Effector CD8-positive, alpha-beta T cell (primary cell): ENCODE measurements around the gene SLC5A11.
"Not testable (repeated sequence)": the region's sequence is repeated elsewhere in the genome, so short reads cannot be mapped to it uniquely, and the experiment has no call there.

Experiments used
- DNase-seq: peaks from one replicate; lab custom pipeline; 2025; lab: John Stamatoyannopoulos, UW

The SLC5A11 gene

DNA sequence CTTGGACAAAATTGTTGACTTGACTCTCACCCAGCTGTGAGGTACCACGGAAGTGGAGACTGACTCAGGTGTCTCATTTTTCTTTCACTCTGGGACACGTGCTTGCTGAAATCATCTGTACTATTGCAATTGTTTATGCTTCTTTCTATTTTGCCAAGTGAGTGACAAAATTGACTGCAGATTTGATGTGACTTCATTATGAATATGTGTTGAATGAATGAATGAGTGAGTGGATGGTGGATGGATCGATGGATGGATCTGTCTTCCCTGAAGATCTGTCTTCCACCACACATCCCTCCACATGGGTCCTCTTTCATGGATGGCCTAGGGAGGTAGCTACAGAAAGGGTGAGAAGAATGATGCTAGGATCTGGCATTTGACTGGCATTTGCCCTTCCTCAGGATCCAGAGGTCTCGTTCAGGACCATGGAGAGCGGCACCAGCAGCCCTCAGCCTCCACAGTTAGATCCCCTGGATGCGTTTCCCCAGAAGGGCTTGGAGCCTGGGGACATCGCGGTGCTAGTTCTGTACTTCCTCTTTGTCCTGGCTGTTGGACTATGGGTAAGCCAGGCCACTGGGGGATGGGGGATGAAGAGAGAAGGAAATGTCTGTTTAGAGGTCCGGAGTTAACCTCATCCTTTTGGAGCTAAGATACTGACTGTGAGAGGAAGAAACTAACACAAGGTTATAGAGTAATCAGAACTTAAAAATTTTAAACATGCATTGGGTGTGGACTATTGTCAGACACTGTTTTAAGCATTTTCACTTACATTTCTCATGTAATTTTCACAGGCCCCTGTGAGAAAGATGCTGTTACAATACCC lies 12.7 kb downstream of the SLC5A11 start:
- DNase-seq, result peak; percentile 1

DNA sequence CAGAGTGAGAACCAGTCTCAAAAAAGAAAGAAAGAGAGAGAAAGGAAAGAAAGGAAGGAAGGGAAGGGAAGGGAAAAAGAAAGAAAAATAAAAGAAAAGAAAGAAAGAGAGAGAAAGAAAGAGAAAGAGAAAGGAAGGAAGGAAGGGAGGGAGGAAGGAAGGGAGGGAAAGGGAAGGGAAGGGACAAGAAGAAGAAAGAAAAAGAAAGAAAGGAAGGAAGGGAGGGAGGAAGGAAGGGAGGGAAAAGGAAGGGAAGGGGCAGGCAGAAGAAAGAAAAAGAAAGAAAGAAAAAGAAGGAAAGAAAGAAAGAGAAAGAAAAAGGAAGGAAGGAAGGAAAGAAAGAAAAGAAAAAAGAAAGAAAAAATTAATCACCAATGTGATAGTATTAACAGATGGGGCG lies 15.7 kb downstream of the SLC5A11 start:
- no peak for DNase-seq

DNA sequence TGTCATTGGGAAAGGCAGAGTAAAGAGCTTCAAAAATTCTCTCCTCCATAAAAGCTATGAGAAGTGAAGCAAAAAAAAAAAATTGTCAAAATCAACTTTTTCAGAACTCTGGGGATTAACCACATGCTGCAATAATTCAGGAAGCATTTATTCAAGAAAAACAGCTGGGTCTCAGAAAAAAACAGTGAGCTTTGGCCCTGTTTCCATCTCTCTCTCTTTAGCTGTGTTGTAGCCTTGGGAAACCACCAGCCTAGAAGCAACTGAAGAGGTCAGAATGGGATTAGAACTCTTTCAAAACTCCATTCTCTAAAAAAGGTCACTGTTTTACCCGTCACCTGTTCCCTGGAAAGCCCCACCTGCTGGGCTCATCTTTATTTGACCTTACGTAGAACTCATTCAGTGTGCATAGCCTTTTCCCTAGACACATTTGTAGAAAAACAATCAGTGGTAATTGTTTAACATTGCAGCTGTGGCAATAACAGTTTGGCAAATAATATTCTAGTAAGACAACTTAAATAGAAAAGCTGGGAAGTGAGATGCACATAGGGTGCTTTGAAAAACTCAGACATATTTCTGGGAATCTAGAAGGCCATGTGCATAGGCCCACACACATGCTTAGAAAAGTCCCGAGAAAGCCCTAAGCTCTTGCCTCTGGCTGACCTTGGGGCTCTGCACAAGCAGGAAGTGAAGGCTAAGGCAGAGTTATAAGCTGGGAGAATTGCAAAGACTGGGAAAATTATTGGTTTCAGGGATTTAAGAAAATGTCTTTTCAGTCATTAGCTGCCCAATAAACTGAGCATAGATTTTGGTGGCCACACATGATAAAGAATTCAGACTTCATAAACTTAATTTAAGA lies 18.0 kb downstream of the SLC5A11 start:
- DNase-seq, result no peak

DNA sequence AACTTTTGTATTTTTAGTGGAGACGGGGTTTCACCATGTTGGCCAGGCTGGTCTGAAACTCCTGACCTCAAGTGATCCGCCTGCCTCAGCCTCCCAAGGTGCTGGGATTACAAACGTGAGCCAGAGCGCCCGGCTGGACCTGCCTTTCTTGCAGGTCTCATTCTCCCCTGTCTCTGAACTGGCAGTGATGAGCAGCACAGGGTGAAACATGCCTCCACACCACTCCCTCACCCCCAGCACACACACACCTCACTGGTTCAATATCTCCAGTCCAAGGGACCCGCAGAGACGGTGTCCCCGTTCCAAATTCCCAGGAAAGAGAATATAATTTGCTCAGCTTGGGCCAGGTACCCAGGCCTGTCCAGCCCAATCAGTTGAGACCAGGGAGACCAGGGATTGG lies 23.3 kb downstream of the SLC5A11 start:
- DNase-seq, result no peak

DNA sequence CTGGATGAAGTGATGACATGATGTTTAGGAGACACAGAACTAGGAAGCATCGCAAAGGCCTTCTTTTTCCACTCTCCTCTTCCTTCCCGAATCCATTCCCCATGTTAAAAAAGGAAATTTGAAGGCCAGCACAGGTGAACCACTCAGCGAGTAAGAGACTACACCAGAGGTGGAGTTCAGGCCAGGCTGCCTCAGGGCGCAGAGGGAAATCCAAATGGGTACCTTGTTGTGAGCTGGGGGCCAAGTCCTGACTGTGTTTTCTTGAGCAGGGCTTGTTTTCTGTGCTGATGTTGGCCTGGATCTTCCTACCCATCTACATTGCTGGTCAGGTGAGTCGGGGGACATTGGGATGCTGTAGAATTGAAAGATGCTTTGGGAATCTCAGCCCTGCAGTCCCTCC lies 26.1 kb downstream of the SLC5A11 start:
- no peak for DNase-seq

DNA sequence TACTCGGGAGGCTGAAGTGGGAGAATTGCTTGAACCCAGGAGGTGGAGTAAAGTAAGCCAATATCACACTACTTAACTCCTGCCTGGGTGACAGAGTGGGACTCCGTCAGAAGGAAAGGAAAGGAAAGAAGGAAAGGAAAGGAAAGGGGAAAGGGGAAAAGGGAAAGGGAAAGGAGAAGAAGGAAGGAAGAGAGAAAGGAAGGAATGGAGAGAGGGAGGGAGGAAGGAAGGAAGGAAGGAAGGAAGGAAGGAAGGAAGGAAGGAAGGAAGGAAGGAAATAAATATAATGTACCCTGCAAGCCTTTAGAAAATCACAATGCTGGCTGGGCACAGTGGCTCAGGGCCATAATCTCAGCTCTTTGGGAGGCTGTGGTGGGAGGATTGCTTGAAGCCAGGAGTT lies 27.3 kb downstream of the SLC5A11 start:
- no peak for DNase-seq

DNA sequence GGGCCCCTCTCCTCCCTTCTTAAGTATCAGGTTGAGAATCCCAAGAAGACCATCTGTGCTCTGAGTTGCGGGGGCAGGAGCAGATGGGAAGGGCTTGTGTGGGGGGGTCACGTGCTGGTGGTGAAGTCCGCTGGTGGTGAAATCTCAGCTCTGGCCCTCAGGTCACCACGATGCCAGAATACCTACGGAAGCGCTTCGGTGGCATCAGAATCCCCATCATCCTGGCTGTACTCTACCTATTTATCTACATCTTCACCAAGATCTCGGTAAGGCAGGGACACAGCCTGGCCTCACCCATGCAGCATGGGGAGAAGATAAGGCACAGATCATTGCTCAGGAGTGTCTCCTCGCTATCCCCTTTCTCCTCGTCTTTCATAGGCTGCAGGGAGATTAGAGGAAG lies 29.7 kb downstream of the SLC5A11 start:
- no peak for DNase-seq

DNA sequence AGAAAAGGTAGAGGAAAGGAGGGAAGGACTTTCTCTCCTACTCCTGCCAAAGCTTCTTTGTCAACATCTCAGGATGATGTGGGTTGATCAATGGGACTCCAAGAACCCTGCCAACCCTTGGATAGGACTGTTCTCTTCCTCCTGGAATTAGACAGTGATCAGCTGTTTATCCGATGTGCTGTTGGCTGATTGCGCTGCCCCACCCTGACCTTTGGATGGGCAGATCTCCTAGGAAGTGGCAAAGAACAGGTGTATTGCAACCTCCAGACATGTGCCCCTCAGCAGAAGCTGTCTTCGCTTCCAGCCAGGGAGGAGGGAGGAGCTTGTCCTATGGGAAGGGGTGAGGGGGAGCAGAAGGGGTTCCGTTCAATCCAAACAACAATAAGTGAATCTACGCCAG lies 30.5 kb downstream of the SLC5A11 start:
- no peak for DNase-seq

DNA sequence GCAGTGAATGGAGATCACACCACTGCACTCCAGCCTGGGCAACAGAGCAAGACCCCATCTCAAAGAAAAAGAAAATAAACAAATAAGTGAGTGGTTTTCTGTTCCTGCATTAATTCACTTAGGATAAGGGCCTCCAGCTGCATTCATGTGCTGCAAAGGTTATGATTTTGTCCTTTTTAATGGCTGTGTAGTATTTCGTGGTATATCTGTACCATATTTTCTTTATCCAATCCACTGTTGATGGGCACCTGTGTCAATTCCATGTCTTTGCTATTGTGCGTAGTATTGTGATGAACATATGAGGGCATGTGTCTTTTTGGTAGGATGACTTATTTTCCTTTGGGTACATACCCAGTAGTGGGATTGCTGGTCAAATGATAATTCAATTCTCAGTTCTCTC lies 33.9 kb downstream of the SLC5A11 start:
- no peak for DNase-seq

DNA sequence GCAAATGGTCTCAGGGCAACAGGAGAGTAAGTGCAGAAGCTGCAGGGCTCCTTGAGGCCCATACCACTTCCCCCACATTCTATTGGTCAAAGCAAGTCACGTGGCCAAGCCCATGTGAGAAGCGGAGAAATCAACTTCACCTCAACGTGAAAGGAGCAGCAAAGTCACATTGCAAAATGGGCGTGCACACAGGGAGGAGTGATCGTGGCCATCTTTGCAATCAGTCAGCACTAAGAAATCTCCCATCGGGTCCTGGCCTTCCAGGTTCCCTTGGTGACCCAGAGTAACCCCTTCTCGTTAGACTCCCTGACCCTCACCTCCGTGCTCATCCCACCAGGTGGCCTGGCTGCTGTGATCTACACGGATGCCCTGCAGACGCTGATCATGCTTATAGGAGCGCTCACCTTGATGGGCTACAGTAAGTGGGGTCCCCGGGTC lies 38.0 kb downstream of the SLC5A11 start:
- no peak for DNase-seq

DNA sequence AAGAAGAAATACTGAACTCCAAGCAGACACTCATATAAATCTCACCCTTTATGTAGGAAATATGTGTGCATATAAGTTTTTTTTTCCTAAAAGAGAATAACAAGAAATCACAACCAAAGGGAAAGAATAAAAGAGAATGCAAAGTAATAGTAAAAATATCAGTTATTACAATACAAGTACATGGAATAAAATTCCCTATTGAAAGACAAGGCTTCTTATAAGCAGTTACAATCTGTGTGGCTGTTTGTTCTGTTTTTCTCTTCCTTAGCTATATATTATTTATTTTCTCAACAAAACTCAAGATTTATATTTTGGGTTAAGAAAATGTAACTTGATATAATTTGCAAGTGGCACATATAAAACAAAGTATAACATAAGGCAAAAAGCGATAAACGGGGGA lies 41.7 kb downstream of the SLC5A11 start:
- DNase-seq, result no peak

DNA sequence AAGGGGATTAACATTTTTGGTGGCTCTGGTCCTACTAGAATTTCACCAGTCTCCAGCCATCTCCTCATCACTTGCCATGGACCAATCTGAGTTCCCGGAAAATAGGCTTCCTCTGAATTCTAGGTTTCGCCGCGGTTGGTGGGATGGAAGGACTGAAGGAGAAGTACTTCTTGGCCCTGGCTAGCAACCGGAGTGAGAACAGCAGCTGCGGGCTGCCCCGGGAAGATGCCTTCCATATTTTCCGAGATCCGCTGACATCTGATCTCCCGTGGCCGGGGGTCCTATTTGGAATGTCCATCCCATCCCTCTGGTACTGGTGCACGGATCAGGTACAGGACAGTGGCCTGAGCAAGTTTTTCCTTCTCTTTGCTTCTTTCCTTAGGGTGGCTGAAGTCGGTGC lies 45.0 kb downstream of the SLC5A11 start:
- DNase-seq, result no peak

DNA sequence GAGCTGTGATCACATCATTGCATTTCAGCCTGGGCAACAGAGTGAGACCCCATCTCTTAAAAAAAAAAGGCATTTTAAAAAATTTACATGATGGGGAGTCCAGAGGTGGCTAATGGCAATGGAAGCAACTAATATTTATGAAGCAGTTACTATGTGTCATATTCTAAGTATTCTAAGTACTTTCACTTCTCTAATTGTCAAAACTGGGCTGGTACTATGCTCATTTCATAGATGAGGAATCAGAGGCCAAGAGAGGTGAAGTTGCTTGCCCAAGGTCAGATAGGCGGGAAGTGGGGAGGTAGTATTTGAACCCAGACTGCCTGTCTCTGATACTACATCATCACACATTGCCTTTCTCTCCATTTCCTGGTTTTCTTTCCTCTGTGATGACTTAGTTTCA lies 50.7 kb downstream of the SLC5A11 start:
- DNase-seq, result no peak

DNA sequence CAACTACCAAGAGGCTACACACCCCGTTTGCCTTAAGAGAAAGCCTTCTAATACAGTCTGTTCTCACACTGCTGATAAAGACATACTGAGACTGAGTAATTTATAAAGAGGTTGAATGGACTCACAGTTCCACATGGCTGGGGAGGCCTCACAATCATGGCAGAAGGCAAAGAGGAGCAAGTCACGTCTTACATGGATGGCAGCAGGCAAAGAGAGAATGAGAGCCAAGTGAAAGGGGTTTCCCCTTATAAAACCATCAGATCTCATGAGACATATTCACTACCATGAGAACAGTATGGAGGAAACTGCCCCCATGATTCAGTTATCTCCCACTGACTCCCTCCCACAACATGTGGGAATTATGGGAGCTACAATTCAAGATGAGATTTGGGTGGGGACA lies 51.8 kb downstream of the SLC5A11 start:
- DNase-seq, result not testable (repeated sequence)

DNA sequence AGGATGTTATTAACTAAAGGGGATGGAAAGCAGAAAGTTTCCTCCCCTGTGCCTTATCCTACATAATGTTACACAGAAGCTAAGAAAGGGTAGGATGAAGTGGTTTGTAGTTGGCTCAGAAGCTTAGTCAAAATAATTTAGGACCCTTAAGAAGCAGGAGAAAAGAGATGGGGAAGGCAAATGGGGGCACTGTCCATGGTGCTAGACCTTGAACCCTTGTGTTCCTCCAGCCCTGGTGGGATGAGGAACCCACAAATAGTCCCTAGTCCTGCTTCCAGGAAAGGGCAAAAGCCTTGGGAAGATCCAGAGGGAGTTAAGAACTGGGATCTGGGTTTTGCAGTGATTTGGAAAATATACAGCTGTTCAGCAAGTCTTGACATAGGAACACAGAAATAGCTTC lies 54.5 kb downstream of the SLC5A11 start:
- DNase-seq, result no peak

DNA sequence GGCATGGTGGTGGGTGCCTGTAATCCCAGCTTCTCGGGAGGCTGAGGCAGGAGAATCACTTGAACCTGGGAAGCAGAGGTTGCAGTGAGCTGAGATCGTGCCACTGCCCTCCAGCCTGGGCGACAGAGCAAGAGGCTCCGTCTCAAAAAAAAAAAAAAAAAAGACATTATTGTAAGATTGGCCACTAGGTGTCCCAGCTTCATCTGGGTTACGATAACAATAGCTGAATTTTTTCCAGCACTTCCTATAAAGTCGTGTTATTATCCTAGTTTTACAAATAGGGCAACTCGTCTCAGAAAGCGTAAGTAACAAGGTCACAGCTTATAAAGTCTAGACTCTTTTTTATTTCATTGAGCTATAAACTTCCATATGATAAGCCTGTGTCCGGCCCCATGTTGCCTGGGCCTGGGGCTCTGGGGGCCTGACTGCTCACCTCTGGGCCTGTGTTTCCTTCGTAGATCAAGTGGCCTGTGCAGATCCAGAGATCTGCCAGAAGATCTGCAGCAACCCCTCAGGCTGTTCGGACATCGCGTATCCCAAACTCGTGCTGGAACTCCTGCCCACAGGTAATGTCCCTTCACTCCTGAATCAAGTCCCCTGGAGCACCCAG lies 60.5 kb downstream of the SLC5A11 start:
- DNase-seq, result no peak

DNA sequence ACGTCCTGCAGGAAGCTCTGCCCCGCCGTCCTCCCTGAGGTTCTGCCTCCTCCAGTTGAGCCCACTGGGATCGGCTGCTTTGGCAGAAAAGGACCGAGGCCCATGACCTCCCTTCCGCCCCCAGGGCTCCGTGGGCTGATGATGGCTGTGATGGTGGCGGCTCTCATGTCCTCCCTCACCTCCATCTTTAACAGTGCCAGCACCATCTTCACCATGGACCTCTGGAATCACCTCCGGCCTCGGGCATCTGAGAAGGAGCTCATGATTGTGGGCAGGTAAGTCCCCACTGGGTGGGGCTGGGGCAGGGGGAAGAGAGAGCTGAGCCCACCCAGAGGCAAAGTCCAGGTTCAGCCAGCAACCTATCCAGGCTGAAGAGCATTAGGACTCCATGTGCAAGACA lies 61.1 kb downstream of the SLC5A11 start:
- no peak for DNase-seq

DNA sequence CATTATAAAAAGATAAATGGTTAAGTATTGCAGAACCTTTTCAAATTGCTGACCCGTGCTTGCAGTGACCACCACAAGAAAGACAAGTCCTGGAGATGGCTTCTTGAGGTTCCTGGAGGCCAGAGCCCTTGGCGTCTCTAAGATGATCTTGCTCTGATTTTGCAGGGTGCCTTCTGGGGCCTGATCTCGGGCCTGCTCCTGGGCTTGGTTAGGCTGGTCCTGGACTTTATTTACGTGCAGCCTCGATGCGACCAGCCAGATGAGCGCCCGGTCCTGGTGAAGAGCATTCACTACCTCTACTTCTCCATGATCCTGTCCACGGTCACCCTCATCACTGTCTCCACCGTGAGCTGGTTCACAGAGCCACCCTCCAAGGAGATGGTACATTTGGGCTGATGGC lies 63.0 kb downstream of the SLC5A11 start:
- DNase-seq, result no peak

DNA sequence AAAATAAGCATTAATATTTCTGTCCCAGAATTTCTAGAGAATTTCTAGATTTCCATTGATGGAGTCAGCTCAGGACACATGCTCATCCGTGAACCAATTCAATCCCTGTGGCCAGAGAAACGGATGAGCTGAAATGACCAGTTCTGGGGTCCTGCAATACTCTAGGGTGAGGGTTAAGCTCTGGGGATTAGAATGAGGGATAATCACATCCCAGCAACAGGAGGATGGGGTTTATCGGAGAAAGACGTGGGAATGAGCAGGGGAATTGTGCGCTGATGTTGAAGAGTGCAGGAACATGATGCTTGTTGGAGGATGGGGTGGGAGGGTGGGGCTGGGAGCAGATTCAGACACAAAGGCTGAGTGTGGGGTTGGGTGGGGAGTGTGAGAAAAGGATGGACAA lies 64.1 kb downstream of the SLC5A11 start:
- no peak for DNase-seq

DNA sequence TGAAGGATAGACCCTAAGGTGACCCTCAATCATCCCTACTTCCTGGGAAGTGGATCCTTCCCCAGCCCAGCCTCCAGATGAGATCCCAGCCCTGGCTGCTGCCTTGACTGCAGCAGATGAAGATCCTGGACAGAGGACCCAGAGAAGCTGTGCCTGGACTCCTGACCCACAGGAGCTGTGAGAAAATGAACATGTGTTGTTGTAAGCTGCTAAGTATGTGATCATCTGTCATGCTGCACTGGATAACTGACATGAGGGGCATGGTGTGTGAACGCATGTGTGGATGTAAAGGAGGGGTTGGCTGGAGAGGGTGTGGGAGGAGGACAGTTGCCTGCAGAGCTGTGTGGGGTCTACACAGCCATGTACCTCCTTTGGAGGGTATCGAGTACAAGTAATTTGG lies 69.3 kb downstream of the SLC5A11 start:
- no peak for DNase-seq

DNA sequence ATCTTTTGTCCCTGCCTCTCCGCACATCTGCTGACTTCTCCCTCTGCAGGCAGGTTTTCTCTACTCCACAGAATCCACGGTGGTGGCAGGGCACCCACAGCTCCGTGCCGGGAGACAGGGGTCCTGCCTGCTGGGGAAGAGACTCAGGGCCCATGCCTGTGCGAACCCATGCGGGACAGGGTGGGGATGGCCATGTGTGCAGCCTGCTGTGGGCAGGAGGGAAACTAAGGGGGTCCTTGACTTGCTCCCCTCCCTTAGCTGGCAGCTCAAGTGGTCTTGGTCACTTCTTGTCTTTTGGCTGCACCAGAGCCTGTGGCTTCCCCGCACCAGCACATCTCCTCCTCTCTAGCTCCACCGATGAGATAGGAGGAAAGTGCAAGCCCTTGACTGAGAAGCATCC lies 69.8 kb downstream of the SLC5A11 start:
- no peak for DNase-seq

DNA sequence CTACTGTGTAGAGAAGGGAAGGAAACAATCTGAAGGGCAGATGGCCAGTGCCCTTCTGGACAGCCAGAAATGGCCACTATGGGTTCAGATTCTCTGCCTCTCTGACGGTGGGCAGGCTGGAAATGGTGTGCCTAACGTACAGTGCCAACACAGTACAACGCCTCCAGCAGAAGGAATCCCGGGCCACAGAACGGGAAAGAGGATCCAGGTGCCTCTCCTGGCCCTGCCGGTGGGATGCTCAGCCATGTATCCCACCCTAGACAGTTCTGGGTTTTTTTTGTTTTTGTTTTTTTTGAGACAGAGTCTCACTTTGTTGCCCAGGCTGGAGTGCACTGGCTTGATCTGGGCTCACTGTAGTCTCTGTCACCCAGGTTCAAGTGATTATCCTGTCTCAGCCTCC lies 71.5 kb downstream of the SLC5A11 start:
- DNase-seq, result no peak

DNA sequence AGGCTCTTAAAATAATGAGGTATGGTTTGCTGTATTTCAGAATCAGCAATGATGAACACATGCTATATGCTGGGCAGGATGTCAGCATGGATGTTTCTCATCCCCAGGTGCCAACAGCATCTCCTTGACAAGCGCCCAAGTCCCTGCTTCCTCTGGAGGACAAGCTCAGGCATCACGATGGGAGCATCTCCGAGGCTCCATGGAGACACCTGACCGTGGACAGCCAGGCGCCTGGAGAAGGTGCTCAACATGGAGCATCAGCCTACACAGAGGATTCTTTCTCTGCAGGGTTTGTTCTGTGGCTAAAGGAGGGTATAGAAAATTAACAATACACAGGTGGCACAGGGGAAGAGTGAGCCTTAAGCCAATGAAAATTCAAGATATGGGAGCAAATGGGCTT lies 72.1 kb downstream of the SLC5A11 start:
- no peak for DNase-seq
